Calu3 (cell line): ENCODE results near the gene MESP1. TPM values are rescaled to one million over a fixed set of nuclear protein-coding genes. Genes with fewer than 3 reads are reported as not detected.
"Not testable (repeated sequence)": the region's sequence is repeated elsewhere in the genome, so short reads cannot be mapped to it uniquely, and the experiment has no call there.

Experiments used
- BruUV-seq: library from RNA; stranded (reverse); fragments of 400-500 nt; replicated peaks from 2 replicates; lab custom pipeline; 2021; lab: Mats Ljungman, UMichigan
- CTCF ChIA-PET: fragments of 300-600 bp; sonication (Branson Sonifier 250); formaldehyde crosslinking; loops from one replicate; lab custom pipeline; 2022; ENCODE audit warnings: antibody characterized with exemption; lab: Charles Lee
- DNase-seq: peaks from one replicate; pipeline ENCODE4 v3.0.0; 2022
- H3K27ac Mint-ChIP-seq: one replicate; pipeline ENCODE4 v1.8.0; 2022; ENCODE audit warnings: mixed read lengths; ENCODE audit not compliant: unreplicated experiment
- H3K27me3 Mint-ChIP-seq: one replicate; pipeline ENCODE4 v1.8.0; 2022; ENCODE audit warnings: mixed read lengths; ENCODE audit not compliant: unreplicated experiment
- H3K36me3 Mint-ChIP-seq: one replicate; pipeline ENCODE4 v1.8.0; 2022; ENCODE audit warnings: mild to moderate bottlenecking, moderate library complexity, mixed read lengths; ENCODE audit not compliant: insufficient read depth, unreplicated experiment
- H3K4me1 Mint-ChIP-seq: one replicate; pipeline ENCODE4 v1.8.0; 2022; ENCODE audit warnings: mild to moderate bottlenecking, low read depth, mixed read lengths; ENCODE audit not compliant: unreplicated experiment
- H3K4me3 Mint-ChIP-seq: one replicate; pipeline ENCODE4 v1.8.0; 2022; ENCODE audit warnings: mild to moderate bottlenecking, low read depth, moderate library complexity, mixed read lengths; ENCODE audit not compliant: unreplicated experiment
- H3K9me3 Mint-ChIP-seq: one replicate; pipeline ENCODE4 v1.8.0; 2022; ENCODE audit warnings: low read depth, mixed read lengths; ENCODE audit not compliant: unreplicated experiment
- intact Hi-C: fragments of 100-400 bp; cut with micrococcal nuclease; formaldehyde crosslinking; loops from one replicate; pipeline ENCODE4 v1.10.0; 2022; ENCODE audit not compliant: unreplicated experiment
- total RNA-seq: library from RNA; stranded (reverse); gene quantifications from 2 replicates; pipeline ENCODE4 v1.2.3, GENCODE V29; 2022
- TF ChIP-seq, protein P1 (sequence below): fragments of 200-600 bp; IDR thresholded peaks from one replicate; pipeline ENCODE4 v1.8.0; 2022; ENCODE audit warnings: antibody characterized with exemption; ENCODE audit not compliant: unreplicated experiment

Gene MESP1
- total RNA-seq, 1 experiment from 2014 or later: 5.3 TPM

DNA sequence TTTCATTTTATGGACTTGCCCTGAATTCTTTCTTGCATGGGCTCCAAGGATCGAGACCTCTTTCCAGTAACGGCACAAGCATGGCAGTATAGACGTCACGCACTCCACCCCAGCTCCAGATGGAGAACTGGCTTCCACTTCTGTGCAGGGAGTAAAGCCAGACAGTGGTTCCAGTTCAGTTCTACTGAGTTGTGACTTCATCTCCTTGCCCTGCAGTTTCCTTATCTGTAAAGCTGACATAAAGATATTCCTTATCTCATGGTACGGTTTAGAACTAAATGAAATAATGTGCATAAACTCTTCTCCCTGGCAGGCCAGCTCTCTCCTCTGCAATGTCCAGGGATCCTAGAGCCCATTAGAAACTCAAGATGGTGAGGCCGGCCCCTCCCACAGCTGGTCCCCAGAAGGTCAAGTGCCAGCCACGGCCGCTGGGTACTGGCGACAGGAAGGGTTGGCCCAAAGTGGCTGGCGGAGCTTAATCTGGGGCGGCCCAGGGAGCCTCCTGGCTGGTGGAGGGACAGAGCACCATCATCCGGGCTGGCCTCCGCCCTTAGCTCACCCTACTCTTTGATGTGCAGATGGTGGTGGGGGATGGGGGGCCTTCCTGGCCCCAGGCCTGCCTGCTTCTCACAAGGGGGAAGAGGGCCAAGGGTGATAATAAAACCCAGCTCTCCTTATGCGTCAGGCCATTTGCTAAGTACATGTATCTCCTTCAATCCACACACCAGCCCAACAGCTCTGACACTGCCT lies 32.2 kb upstream of the MESP1 start:
- CTCF ChIA-PET: no interaction called here
- DNase-seq: no peak
- H3K4me3 Mint-ChIP-seq: no peak overlapping the region
- peaks cover 12% of the 10 kb centered on the region for H3K36me3 Mint-ChIP-seq
- H3K4me1 Mint-ChIP-seq: peaks cover 53% of the 10 kb centered on the region
- no TSS peak for BruUV-seq
- intact Hi-C loops: no loop called here
- H3K27ac Mint-ChIP-seq: no peak overlapping the region
- H3K27me3 Mint-ChIP-seq: no peaks in the 10 kb centered on the region
- TF ChIP-seq, protein P1, sequence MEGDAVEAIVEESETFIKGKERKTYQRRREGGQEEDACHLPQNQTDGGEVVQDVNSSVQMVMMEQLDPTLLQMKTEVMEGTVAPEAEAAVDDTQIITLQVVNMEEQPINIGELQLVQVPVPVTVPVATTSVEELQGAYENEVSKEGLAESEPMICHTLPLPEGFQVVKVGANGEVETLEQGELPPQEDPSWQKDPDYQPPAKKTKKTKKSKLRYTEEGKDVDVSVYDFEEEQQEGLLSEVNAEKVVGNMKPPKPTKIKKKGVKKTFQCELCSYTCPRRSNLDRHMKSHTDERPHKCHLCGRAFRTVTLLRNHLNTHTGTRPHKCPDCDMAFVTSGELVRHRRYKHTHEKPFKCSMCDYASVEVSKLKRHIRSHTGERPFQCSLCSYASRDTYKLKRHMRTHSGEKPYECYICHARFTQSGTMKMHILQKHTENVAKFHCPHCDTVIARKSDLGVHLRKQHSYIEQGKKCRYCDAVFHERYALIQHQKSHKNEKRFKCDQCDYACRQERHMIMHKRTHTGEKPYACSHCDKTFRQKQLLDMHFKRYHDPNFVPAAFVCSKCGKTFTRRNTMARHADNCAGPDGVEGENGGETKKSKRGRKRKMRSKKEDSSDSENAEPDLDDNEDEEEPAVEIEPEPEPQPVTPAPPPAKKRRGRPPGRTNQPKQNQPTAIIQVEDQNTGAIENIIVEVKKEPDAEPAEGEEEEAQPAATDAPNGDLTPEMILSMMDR: no peak
- H3K9me3 Mint-ChIP-seq: no peaks in the 10 kb centered on the region

DNA sequence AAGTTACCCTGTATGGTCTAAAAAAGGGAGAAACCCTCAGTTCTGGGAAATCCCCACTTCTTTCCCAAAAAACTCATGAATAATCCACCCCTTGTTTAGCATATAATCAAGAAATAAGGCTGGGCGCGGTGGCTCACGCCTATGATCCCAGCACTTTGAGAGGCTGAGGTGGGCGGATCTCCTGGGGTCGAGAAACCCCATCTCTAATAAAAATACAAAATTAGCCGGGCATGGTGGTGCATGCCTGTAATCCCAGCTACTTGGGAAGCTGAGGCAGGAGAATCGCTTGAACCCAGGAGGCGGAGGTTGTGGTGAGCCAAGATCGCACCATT lies 31.5 kb upstream of the MESP1 start:
- H3K4me3 Mint-ChIP-seq, H3K9me3 Mint-ChIP-seq, intact Hi-C loops, DNase-seq, BruUV-seq, H3K27me3 Mint-ChIP-seq: not testable (repeated sequence)
- CTCF ChIA-PET: interaction anchor here (1.0 kb wide), 1 partner anchor 65 kb away, joined by 3 read pairs; no protein-coding TSS in a partner anchor
- Mint-ChIP-seq H3K4me1 (peaks cover 53% of the 10 kb centered on the region), H3K36me3 (peaks cover 12% of the 10 kb centered on the region), H3K27ac (peak overlapping the region; percentile 63)

DNA sequence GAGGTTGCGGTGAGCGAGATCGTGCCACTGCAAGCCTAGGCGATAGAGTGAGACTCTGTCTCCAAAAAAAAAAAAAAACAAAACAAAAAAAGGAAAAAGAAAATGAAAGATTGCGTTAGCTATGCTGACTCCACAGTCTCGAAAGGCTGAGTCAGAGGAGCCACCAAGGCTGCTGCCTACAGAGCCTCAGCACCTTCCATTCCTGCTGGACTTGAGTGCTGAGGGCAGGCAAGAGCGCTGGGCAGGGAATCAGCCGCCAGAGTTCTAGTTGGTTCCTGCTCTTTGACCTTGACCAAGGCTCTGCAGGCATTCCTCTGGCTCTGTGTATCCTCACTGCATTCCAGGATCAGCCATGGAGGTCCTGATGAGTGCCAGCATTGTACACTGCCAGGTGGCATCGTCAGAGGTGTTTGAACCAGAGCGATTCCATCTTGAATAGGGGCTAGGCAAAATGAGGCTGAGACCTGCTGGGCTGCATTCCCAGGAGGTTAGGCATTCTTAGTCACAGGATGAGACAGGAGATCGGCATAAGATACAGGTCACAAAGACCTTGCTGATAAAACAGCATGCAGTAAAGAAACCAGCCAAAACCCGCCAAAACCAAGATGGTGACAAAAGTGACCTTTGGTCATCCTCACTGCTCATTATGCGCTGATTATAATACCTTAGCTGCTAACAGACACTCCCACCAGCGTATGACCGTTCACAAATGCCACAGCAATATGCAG lies 31.0 kb upstream of the MESP1 start:
- CTCF ChIA-PET: interaction anchor here (0.6 to 1.3 kb wide), 5 partner anchors 21 to 1153 kb away, joined by 3 to 7 read pairs (median 4); partner anchors contain the start of gene UNC45A
- peak; percentile 59 for DNase-seq
- Mint-ChIP-seq H3K4me3 (no peak overlapping the region), H3K4me1 (peaks cover 53% of the 10 kb centered on the region), H3K27me3 (no peaks in the 10 kb centered on the region), H3K36me3 (peaks cover 12% of the 10 kb centered on the region), H3K9me3 (no peaks in the 10 kb centered on the region), H3K27ac (peak overlapping the region; percentile 63)
- intact Hi-C loops: no loop called here
- BruUV-seq: no TSS peak
- TF ChIP-seq, protein P1: no peak

GRCh38 chr15:89781055-89781454 lies 30.0 kb upstream of the MESP1 start:
- intact Hi-C loops: no loop called here
- CTCF ChIA-PET: interaction anchor here (0.6 to 1.3 kb wide), 3 partner anchors 20 to 94 kb away, joined by 5 to 7 read pairs (median 7); no protein-coding TSS in a partner anchor
- peaks cover 9% of the 10 kb centered on the region for H3K36me3 Mint-ChIP-seq

More at GRCh38 chr15:89781055-89781454, 30.0 kb upstream of the MESP1 start:
- Mint-ChIP-seq H3K27ac (peak overlapping the region; percentile 4), H3K27me3 (no peaks in the 10 kb centered on the region), H3K4me1 (peaks cover 53% of the 10 kb centered on the region), H3K9me3 (no peaks in the 10 kb centered on the region), H3K4me3 (no peak overlapping the region)
- TF ChIP-seq, protein P1: no peak
- no TSS peak for BruUV-seq
- peak; percentile 47 for DNase-seq
